H9 (cell line): ENCODE results near the gene ADCY5. TPM values are rescaled to one million over a fixed set of nuclear protein-coding genes. Genes with fewer than 3 reads are reported as not detected.

Experiments used
- DNase-seq: peaks from one replicate; pipeline ENCODE4 v3.0.0-alpha.2; 2017
- H2AFZ ChIP-seq: one replicate; pipeline ENCODE4 v1.6.1; 2013; ENCODE audit warnings: mild to moderate bottlenecking, low read length, control low read depth, moderate library complexity
- H2AK5ac ChIP-seq: 2 replicates; pipeline ENCODE4 v1.6.1; 2013; ENCODE audit warnings: low read length, control low read depth, mixed read lengths; ENCODE audit not compliant: insufficient read length
- H2BK120ac ChIP-seq: one replicate; pipeline ENCODE4 v1.6.1; 2013; ENCODE audit warnings: low read depth, mild to moderate bottlenecking, low read length, control low read depth, inconsistent platforms; ENCODE audit not compliant: poor library complexity, severe bottlenecking
- H2BK12ac ChIP-seq: 2 replicates; pipeline ENCODE4 v1.6.1; 2013; ENCODE audit warnings: low read length, control low read depth, mixed read lengths, low read depth; ENCODE audit not compliant: insufficient read length
- H2BK15ac ChIP-seq: 2 replicates; pipeline ENCODE4 v1.6.1; 2013; ENCODE audit warnings: low read depth, low read length, control low read depth
- H2BK20ac ChIP-seq: one replicate; pipeline ENCODE4 v1.6.1; 2013; ENCODE audit warnings: low read depth, mild to moderate bottlenecking, low read length, control low read depth, inconsistent platforms; ENCODE audit not compliant: poor library complexity, severe bottlenecking
- H2BK5ac ChIP-seq: 2 replicates; pipeline ENCODE4 v1.6.1; 2013; ENCODE audit warnings: low read length, control low read depth, mixed read lengths; ENCODE audit not compliant: insufficient read length
- H3K14ac ChIP-seq: 2 replicates; pipeline ENCODE4 v1.6.1; 2013; ENCODE audit warnings: low read length, control low read depth; ENCODE audit not compliant: insufficient read depth
- H3K18ac ChIP-seq: 2 replicates; pipeline ENCODE4 v1.6.1; 2013; ENCODE audit warnings: low read depth, mild to moderate bottlenecking, mixed read lengths, low read length, control low read depth; ENCODE audit not compliant: insufficient read length
- H3K23ac ChIP-seq: 2 replicates; pipeline ENCODE4 v1.6.1; 2013; ENCODE audit warnings: low read length, control low read depth, mixed read lengths, low read depth; ENCODE audit not compliant: insufficient read length
- H3K23me2 ChIP-seq: 2 replicates; pipeline ENCODE4 v1.6.1; 2013; ENCODE audit warnings: low read depth, mild to moderate bottlenecking, mixed read lengths, low read length, control low read depth; ENCODE audit not compliant: insufficient read length, poor library complexity, severe bottlenecking
- H3K27ac ChIP-seq: 2 replicates; pipeline ENCODE4 v1.5.1; 2013; ENCODE audit warnings: low read length, control low read depth, mixed read lengths, low read depth; ENCODE audit not compliant: insufficient read length
- H3K27me3 ChIP-seq: 2 replicates; pipeline ENCODE4 v1.6.1; 2013; ENCODE audit warnings: low read length, control low read depth, inconsistent platforms; ENCODE audit not compliant: insufficient read depth
- H3K4ac ChIP-seq: 2 replicates; pipeline ENCODE4 v1.6.1; 2013; ENCODE audit warnings: low read depth, mild to moderate bottlenecking, control low read depth, inconsistent platforms, low read length, moderate library complexity
- H3K4me1 ChIP-seq: 2 replicates; pipeline ENCODE4 v1.6.1; 2013; ENCODE audit warnings: low read length, control low read depth, inconsistent platforms; ENCODE audit not compliant: insufficient read depth
- H3K4me2 ChIP-seq: 2 replicates; pipeline ENCODE4 v1.6.1; 2013; ENCODE audit warnings: low read length, control low read depth, mixed read lengths; ENCODE audit not compliant: insufficient read length, insufficient read depth
- H3K56ac ChIP-seq: 2 replicates; pipeline ENCODE4 v1.6.1; 2013; ENCODE audit warnings: low read depth, mild to moderate bottlenecking, mixed read lengths, low read length, control low read depth; ENCODE audit not compliant: insufficient read length
- H3K79me1 ChIP-seq: 2 replicates; pipeline ENCODE4 v1.6.1; 2013; ENCODE audit warnings: low read depth, mild to moderate bottlenecking, moderate library complexity, low read length, control low read depth, inconsistent platforms; ENCODE audit not compliant: insufficient read depth, poor library complexity, severe bottlenecking
- H3K79me2 ChIP-seq: 2 replicates; pipeline ENCODE4 v1.6.1; 2013; ENCODE audit warnings: low read length, control low read depth, inconsistent platforms; ENCODE audit not compliant: insufficient read depth
- H3K9ac ChIP-seq: 2 replicates; pipeline ENCODE4 v1.6.1; 2013; ENCODE audit warnings: low read length, control low read depth, mixed read lengths; ENCODE audit not compliant: insufficient read length; ENCODE audit errors: extremely low read depth
- H3K9me3 ChIP-seq: one replicate; pipeline ENCODE4 v1.6.1; 2013; ENCODE audit warnings: low read depth, low read length, inconsistent platforms; ENCODE audit not compliant: control insufficient read depth
- H3T11ph ChIP-seq: one replicate; pipeline ENCODE4 v1.6.1; 2013; ENCODE audit warnings: mild to moderate bottlenecking, low read length, control low read depth, inconsistent platforms
- H4K20me1 ChIP-seq: one replicate; pipeline ENCODE4 v1.6.1; 2013; ENCODE audit not compliant: control insufficient read depth, insufficient read length, insufficient read depth
- H4K5ac ChIP-seq: 2 replicates; pipeline ENCODE4 v1.6.1; 2013; ENCODE audit warnings: low read depth, mild to moderate bottlenecking, mixed read lengths, low read length, control low read depth; ENCODE audit not compliant: insufficient read length
- H4K8ac ChIP-seq: replicated peaks from 2 replicates; pipeline ENCODE4 v1.6.1; 2013; ENCODE audit warnings: low read length, control low read depth, mixed read lengths, low read depth; ENCODE audit not compliant: insufficient read length
- H4K91ac ChIP-seq: 2 replicates; pipeline ENCODE4 v1.6.1; 2013; ENCODE audit warnings: low read depth, mild to moderate bottlenecking, moderate library complexity, mixed read lengths, low read length, control low read depth; ENCODE audit not compliant: insufficient read length
- H3K27ac Mint-ChIP-seq, 3 experiments: 2 replicates in 2 of 3; 3 replicates in 1 of 3; pipeline ENCODE4 v1.8.0; 2020 to 2021; ENCODE audit warnings: mixed read lengths in 3 of 3, mild to moderate bottlenecking in 1 of 3, moderate library complexity in 1 of 3
- H3K27me3 Mint-ChIP-seq: 2 replicates; pipeline ENCODE4 v1.8.0; 2021; ENCODE audit warnings: low read depth, mild to moderate bottlenecking, moderate library complexity, mixed read lengths
- H3K36me3 Mint-ChIP-seq, 3 experiments: 2 replicates in 2 of 3; 3 replicates in 1 of 3; pipeline ENCODE4 v1.8.0; 2020 to 2021; ENCODE audit warnings: low read depth in 3 of 3, mixed read lengths in 3 of 3; ENCODE audit not compliant: insufficient read depth in 1 of 3
- H3K4me1 Mint-ChIP-seq, 2 experiments: 2 replicates each; pipeline ENCODE4 v1.8.0; 2020; ENCODE audit warnings: mixed read lengths in 2 of 2
- H3K4me3 Mint-ChIP-seq, 2 experiments: 2 replicates in 1 of 2; 3 replicates in 1 of 2; pipeline ENCODE4 v1.8.0; 2020 to 2021; ENCODE audit warnings: mild to moderate bottlenecking in 2 of 2, mixed read lengths in 2 of 2, moderate library complexity in 1 of 2
- H3K9me3 Mint-ChIP-seq, 2 experiments: 2 replicates in 1 of 2; 3 replicates in 1 of 2; pipeline ENCODE4 v1.8.0; 2020; ENCODE audit warnings: mild to moderate bottlenecking in 2 of 2, mixed read lengths in 2 of 2, moderate library complexity in 1 of 2
- CTCF ChIP-seq: fragments of 200-600 bp; sonication (generic); conservative IDR thresholded peaks from 3 replicates; pipeline ENCODE4 v1.8.0; 2021; ENCODE audit warnings: antibody characterized with exemption, mild to moderate bottlenecking
- WGBS: extraction: QIAGEN DNeasy Blood & Tissue Kit; methylation state at CpG from one replicate; pipeline ENCODE4 v1.1.7; 2013; ENCODE audit warnings: missing lambda C conversion rate, low lambda C conversion rate, mixed read lengths; ENCODE audit not compliant: insufficient read length; ENCODE audit errors: extremely low coverage; 5-methylcytosine and 5-hydroxymethylcytosine counted together
- total RNA-seq: library from RNA; stranded (reverse); gene quantifications from 2 replicates; pipeline ENCODE4 v1.2.1, GENCODE V29; 2021

The ADCY5 gene
- total RNA-seq, 1 experiment from 2014 or later, result 5.0 TPM

- Histone ChIP-seq H4K5ac (no peak overlapping the region), H3K79me2 (no peaks in the 10 kb centered on the region), H2BK20ac (no peak overlapping the region), H3K14ac (peak overlapping the region; percentile 30; the same call in 1 of the 2 replicates), H3K18ac (no peak overlapping the region), H3K27ac (no peak overlapping the region), H4K8ac (no peak overlapping the region), H4K20me1 (no peaks in the 10 kb centered on the region), H2BK120ac (no peak overlapping the region), H2BK5ac (no peak overlapping the region), H2BK15ac (no peak overlapping the region), H3T11ph (no peak overlapping the region), H3K4me1 (no peaks in the 10 kb centered on the region), H4K91ac (no peak overlapping the region), H3K23me2 (no peaks in the 10 kb centered on the region), H2AK5ac (no peak overlapping the region), H3K4ac (no peak overlapping the region), H3K9ac (no peak overlapping the region), H3K9me3 (no peaks in the 10 kb centered on the region), H2BK12ac (no peak overlapping the region), H3K23ac (no peak overlapping the region), H3K79me1 (no peaks in the 10 kb centered on the region), H3K4me2 (no peak overlapping the region), H2AFZ (no peak overlapping the region), H3K27me3 (no peaks in the 10 kb centered on the region), H3K56ac (no peak overlapping the region)
- WGBS, result no CpG with 5 or more reads among the region's 15 CpGs
- peaks cover 2% of the 10 kb centered on the region for H3K27me3 Mint-ChIP-seq
- H3K36me3 Mint-ChIP-seq, result no peaks in the 10 kb centered on the region; a peak in 1 of 7 replicates
- no peaks in the 10 kb centered on the region; a peak in 1 of 5 replicates for H3K9me3 Mint-ChIP-seq
- H3K4me1 Mint-ChIP-seq, result peaks cover 8 to 18% of the 10 kb centered on the region in 2 experiments
- no peak overlapping the region for H3K4me3 Mint-ChIP-seq
- H3K27ac Mint-ChIP-seq, result no peak overlapping the region
- DNase-seq, result no peak
- TF ChIP-seq CTCF, result no peak
Measured at GRCh38 chr3:123332124-123332641, 116.7 kb downstream of the ADCY5 start.
